HL-60/S4 treated with retinoic acid at 250 ng/mL for 4 days and 3 days (cell line): ENCODE results near the gene DMD.
"Not testable (repeated sequence)": the region's sequence is repeated elsewhere in the genome, so short reads cannot be mapped to it uniquely, and the experiment has no call there.

Experiments used
- in situ Hi-C: fragments of 300-500 bp; cut with MboI; formaldehyde crosslinking; loops from 2 replicates; pipeline ENCODE4 v1.7.0; 2022; ENCODE audit warnings: low sequenced_read_pairs

The DMD gene

GRCh38 chrX:31652650-31653049, 1558.7 kb downstream of the DMD start:
- in situ Hi-C loops: loop anchor here (25.0 kb wide), 1 partner anchor 615 kb away; no protein-coding TSS in a partner anchor

DNA sequence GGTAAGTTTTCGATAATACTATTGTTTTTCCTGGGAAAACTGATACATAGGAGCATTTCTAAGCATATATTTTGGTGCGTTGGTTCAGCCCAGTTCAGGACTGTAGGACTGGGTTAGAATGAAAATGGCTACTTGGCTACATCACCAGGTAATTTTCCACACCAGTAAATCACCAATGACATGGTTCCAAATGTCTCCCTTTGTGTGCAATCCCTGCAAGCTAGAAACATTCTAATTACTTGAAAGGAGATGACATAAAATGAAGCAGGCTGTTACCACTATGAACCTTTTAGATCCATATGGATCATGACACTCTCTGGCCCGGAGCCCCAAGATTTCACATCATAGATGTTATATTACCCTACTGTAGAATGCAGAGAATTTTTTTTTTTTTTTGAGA, 1562.1 kb downstream of the DMD start:
- in situ Hi-C loops: no loop called here

GRCh38 chrX:31633349-31633748, 1578.0 kb downstream of the DMD start:
- in situ Hi-C loops: no loop called here

GRCh38 chrX:31629195-31629594, 1582.2 kb downstream of the DMD start:
- in situ Hi-C loops: no loop called here

DNA sequence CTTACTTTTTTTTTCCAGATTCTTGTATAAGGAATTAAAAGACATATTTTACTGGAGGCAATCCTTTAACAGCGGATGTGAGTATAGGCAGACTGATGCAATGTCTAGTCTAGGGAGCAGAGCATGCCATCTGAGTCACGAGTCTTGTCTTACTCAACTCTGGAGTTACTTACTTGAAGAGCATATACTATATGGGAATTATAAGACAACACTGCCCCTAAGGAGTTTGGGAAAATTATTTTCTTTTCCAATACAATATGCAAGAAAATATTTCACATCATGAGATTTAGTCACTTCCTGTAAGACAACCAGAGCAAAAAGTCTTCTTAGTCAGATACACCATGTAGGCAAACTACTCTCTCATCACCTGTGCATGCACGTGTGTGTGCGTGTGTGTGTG, 1602.2 kb downstream of the DMD start:
- in situ Hi-C loops: no loop called here

DNA sequence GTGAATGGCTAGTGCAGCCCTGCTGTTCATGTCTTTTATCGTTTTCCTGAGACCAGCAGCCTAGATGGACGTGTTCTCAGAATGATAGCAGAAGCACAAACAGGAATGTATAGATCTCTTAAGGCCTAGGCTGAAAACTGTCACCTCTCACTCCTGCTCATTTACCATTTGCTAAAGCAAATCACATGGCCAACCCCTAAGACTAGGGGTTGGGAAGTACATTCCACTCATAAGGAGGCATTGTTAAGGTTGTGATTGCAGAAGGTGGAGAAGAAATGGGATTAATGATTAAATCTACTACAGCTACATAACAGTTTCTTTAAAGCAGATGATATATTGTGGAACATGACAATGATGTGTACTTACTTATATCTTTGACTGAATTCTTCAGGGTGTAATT, 1602.7 kb downstream of the DMD start:
- in situ Hi-C loops: no loop called here

DNA sequence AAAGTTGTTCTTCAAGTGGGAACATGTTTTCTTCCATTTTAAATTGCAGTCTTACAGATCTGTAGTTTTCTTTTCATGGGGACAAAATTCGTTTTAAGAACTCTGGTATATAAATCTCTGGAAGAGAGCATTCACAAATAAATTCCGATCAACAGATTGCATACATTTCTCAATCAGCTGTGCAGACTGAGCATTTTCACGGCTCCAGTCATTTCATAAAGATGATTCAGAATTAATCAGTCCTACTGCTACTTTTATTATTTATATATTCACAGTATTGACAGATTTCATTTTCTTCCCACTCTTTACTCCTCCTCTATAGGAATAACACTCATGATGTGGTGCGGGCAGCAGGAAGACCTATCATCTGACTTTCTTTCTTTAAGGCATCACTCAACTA, 1604.6 kb downstream of the DMD start:
- in situ Hi-C loops: no loop called here

DNA sequence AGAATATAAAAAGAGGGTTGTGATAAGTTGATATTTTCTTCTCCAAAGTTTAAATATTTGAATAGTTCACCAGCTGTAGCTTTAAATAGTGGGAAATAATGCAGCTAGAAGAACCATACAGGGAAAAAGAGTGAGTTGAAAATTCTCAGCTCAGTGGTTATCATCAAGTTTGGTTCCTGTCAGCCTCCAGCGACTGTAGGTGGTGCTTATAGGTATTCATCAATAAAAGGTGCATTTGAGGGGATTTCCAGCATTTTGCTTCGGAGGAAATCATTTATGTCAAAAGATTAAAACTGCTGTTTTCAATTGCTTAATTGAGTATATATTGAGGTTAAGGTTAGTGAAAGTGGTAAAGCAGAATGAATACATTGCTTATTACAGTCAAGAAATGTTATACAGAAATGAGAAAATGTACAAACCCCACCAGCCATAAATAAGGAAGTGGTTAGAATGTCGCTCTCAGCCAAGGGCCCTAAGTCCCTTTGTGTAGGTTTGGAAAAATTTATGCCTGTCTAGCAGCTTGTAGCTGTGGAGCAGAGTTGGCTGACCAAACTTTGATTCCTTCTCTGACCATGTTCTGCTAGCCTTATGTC, 1606.6 kb downstream of the DMD start:
- in situ Hi-C loops: no loop called here

DNA sequence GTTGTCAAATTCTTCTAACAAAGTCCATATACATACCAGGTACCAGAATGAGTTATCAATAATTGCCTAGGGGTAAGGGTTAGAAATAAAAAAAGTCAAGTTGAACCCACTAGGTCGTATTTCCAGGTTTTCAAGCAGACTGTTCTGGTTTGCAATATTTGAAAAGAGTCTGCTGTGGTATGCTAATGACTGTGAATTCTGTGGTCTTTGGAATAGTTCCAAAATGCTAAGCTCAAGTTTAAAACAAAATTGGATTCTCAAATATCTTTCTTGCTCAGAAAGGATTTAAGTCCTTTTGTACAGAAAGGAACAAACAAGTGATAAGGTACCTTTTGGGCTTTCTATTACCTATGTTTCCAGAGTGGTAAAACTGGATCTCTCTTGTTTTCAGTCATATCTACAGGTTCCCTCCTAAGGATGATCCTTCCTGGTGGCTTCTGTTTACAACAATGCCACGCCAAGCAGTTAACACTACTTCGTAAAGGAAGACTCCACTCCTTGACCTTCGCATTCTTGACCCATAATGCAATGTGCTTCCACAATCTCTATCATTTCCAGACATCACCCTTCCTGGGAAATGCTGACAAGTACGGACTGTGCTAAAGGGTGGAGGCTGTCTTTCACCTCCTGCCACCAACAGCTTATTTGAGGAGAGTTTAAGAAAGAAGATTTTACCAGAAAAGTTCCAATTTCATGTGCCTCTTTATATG, 1607.8 kb downstream of the DMD start:
- in situ Hi-C loops: no loop called here

DNA sequence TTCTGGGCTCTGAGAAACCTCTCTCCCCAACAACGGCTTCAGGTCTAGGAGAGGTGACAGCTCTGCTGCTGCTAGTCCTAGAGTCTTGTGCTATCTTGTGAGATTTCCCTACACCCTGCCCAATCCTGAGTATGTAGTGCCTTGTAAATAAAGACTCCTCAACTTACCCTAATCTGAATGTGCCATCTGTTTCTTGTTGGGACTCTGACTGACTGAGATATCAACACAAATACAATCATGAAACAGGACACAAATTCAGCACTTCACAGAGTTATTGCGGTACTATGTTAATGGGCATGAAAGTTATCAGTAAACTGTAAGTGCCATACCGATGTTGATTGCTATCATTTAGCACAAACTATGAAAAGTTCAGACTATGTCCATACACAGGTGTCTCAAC, 1610.5 kb downstream of the DMD start:
- in situ Hi-C loops: no loop called here

- in situ Hi-C loops: no loop called here
Measured at GRCh38 chrX:31593353-31593752, 1618.0 kb downstream of the DMD start.

DNA sequence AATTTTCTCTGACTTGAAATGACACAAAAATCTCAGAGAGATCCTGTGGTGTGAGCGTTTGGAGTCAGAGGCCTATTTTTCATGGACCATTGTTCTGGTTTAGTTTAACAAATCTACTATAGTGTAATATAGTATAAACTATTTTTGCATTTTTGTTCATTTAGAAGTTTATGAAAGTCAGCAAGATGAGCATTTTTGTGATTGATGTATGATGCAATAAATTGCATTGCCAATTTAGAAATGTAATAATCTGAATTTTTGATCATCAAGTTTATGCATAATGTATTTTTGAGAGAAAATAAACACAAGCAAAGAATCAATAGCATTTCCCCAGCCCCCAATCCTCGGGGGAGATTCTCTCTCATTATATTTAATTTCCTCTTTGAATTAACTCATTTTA, 1620.0 kb downstream of the DMD start:
- in situ Hi-C loops: no loop called here

DNA sequence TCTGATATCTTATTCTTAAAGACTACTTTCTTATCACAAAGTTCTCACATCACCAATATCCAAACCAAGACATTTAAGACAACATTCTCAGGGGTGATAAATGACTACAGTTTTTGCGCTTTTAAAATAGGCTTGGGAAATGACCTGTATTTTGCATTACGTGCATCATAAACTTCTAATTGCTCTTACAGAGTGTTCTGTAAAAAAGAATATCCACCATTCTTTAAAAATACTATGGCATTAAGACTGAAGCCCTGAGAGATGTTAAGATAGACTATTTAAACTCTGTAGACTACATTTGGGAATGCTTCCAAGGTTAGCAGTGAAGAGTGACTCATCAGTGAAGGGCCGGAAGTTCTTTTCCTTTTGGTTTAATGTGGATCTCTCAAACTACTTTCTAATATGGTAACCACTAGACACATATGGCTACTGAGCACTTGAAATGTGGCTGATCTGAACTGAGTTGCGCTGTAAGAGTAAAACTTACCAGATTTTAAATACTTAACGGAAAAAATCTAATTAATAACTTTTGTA, 1620.7 kb downstream of the DMD start:
- in situ Hi-C loops: no loop called here

GRCh38 chrX:31589503-31589902, 1621.8 kb downstream of the DMD start:
- in situ Hi-C loops: no loop called here

GRCh38 chrX:31588355-31588754, 1623.0 kb downstream of the DMD start:
- in situ Hi-C loops: no loop called here

GRCh38 chrX:31583892-31584291, 1627.5 kb downstream of the DMD start:
- in situ Hi-C loops: not testable (repeated sequence)

DNA sequence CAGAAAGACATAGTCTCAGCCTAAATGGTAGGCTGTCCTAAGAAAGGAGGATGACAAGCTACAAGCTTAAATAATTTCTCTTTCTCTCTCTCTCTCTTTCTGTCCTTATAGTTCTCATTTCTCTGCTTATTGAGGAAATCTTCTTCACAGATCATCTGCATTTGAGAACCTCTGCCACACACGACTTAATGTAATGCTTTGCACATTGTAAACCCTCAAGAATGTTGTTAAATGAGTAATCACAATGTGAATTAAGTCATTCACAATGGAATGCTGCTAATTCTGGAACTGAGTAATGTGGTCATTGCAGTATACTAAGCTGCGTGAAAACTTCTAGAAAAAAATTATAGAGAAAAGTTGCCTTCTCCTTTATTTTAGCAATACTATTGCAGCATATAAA, 1630.6 kb downstream of the DMD start:
- in situ Hi-C loops: no loop called here

GRCh38 chrX:31580227-31580626, 1631.1 kb downstream of the DMD start:
- in situ Hi-C loops: no loop called here

GRCh38 chrX:31572360-31572759, 1639.0 kb downstream of the DMD start:
- in situ Hi-C loops: no loop called here

DNA sequence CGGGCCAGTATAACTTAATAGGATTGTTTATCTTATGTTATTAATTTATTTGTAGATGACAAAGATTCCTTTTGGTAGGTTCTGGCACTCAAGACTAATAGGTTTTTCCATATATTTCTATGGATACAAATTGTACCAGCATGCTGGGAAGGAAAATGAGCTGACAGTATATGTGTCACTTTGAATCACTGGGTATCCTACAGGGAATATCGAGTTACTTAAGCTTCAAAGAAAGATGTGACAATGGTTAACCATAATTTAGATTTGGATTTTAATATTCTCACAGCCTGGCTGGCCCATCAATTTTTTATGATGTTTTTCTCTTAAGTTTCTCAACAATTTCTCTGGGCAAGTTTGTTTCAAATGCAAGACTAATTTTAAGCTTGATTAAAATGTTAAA, 1640.7 kb downstream of the DMD start:
- in situ Hi-C loops: no loop called here

DNA sequence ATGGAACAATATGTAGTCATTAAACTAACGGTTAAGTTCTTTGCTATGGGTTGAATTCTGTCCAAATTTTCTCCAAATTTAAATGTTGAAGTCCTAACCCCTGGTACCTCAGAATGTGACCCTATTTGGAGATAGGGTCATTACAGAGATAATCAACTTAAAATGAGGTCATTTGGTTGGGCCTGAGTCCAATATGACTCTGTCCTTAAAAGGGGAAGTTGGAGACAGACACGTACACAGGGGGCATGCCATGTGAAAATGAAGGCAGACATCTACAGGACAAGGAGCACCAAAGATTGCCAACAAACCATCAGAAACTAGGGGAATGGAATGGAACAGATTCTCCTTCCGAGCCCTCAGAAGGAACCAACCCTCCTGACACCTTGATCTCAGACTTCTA, 1647.6 kb downstream of the DMD start:
- in situ Hi-C loops: no loop called here

- in situ Hi-C loops: no loop called here
Measured at GRCh38 chrX:31555506-31555905, 1655.8 kb downstream of the DMD start.

DNA sequence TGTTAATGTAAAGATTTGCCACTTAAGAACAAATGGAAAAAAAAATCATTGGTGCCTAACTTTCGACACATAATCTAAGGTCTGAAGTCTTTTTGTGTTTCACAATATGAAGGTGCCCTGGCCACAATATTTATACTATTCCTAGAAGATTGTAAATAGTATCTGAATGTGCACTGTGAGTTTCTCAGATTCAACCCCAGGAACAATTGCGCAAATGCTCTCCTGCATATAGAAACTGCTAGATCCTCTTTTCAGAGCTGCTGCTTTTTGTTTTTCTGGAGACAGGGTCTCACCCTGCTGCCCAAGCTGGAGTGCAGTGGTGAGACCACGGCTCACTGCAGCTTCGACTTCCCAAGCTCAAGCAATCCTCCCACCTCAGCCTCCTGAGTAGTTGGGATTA, 1659.4 kb downstream of the DMD start:
- in situ Hi-C loops: no loop called here
